H1 (cell line): ENCODE results near the gene NEMF. TPM values are rescaled to one million over a fixed set of nuclear protein-coding genes. Genes with fewer than 3 reads are reported as not detected.

Source experiments
- CTCF ChIA-PET: fragments of 300-600 bp; sonication (Branson Sonifier 250); formaldehyde crosslinking; loops from one replicate; lab custom pipeline; 2021; ENCODE audit not compliant: partially characterized antibody; lab: Charles Lee
- POLR2A ChIA-PET: fragments of 300-600 bp; sonication (Branson Sonifier 250); formaldehyde crosslinking; loops from one replicate; lab custom pipeline; 2021; ENCODE audit warnings: inconsistent platforms; ENCODE audit not compliant: partially characterized antibody; lab: Charles Lee
- DNase-seq, 2 experiments: peaks; one replicate each; pipeline versions ENCODE4 v3.0.0 to v3.0.0-alpha.2; 2010 to 2022; ENCODE audit warnings: low spot score in 2 of 2, low read depth in 1 of 2, mixed read lengths in 1 of 2
- FAIRE-seq: peaks from 2 replicates; lab custom pipeline; 2011; peaks lifted over from hg19 to GRCh38; lab: Jason Lieb, UNC
- H2AFZ ChIP-seq: 2 replicates; pipeline ENCODE4 v1.8.1; 2012; ENCODE audit warnings: low read length, inconsistent platforms
- H2AK5ac ChIP-seq: 2 replicates; pipeline ENCODE4 v1.6.1; 2013; ENCODE audit warnings: low read depth, low read length
- H2BK120ac ChIP-seq: replicated peaks from 2 replicates; pipeline ENCODE3; 2013; ENCODE audit warnings: low read depth, low read length, inconsistent platforms
- H2BK12ac ChIP-seq: 2 replicates; pipeline ENCODE4 v1.6.1; 2013; ENCODE audit warnings: low read depth, low read length
- H2BK15ac ChIP-seq: 2 replicates; pipeline ENCODE4 v1.6.1; 2013; ENCODE audit warnings: low read length
- H2BK20ac ChIP-seq: 2 replicates; pipeline ENCODE4 v1.6.1; 2013; ENCODE audit warnings: low read length
- H2BK5ac ChIP-seq: 2 replicates; pipeline ENCODE4 v1.6.1; 2013; ENCODE audit warnings: low read depth, low read length
- H3K14ac ChIP-seq: 2 replicates; pipeline ENCODE4 v1.6.1; 2013; ENCODE audit warnings: inconsistent platforms; ENCODE audit not compliant: insufficient read length
- H3K18ac ChIP-seq: 2 replicates; pipeline ENCODE4 v1.6.1; 2013; ENCODE audit warnings: low read length; ENCODE audit errors: extremely low read depth
- H3K23ac ChIP-seq: 2 replicates; pipeline ENCODE4 v1.6.1; 2013; ENCODE audit warnings: inconsistent platforms; ENCODE audit not compliant: insufficient read length
- H3K23me2 ChIP-seq: 2 replicates; pipeline ENCODE4 v1.6.1; 2013; ENCODE audit warnings: low read depth, low read length
- H3K27ac ChIP-seq: 2 replicates; pipeline ENCODE4 v1.6.1; 2011; ENCODE audit warnings: low read depth, low read length, inconsistent platforms
- H3K27me3 ChIP-seq, 4 experiments: replicated peaks in 1 of 4; 1 replicate in 1 of 4; 2 replicates in 3 of 4; pipeline versions ENCODE4 v1.6.1 to v1.8.1; 2011 to 2013; ENCODE audit warnings: low read length in 3 of 4, mild to moderate bottlenecking in 3 of 4, inconsistent platforms in 2 of 4, mixed read lengths in 2 of 4, moderate library complexity in 1 of 4; ENCODE audit not compliant: control insufficient read depth in 3 of 4, insufficient read depth in 3 of 4; ENCODE audit errors: extremely low read depth in 1 of 4
- H3K36me3 ChIP-seq, 4 experiments: 2 replicates each; pipeline versions ENCODE4 v1.6.1 to v1.8.1; 2011 to 2013; ENCODE audit warnings: mild to moderate bottlenecking in 4 of 4, low read length in 3 of 4, moderate library complexity in 2 of 4, control low read depth in 1 of 4, inconsistent platforms in 1 of 4; ENCODE audit not compliant: insufficient read depth in 4 of 4, control insufficient read depth in 2 of 4
- H3K4ac ChIP-seq: replicated peaks from 2 replicates; pipeline ENCODE3; 2013; ENCODE audit warnings: low read length, low read depth, mixed read lengths, inconsistent platforms; ENCODE audit not compliant: insufficient read length
- H3K4me1 ChIP-seq, 4 experiments: replicated peaks in 1 of 4; 1 replicate in 1 of 4; 2 replicates in 3 of 4; pipeline versions ENCODE4 v1.6.1 to v1.8.1; 2011 to 2013; ENCODE audit warnings: low read length in 3 of 4, inconsistent platforms in 2 of 4, mixed read lengths in 1 of 4; ENCODE audit not compliant: insufficient read depth in 4 of 4, control insufficient read depth in 3 of 4
- H3K4me2 ChIP-seq, 2 experiments: 2 replicates each; pipeline versions ENCODE4 v1.6.1 to v1.8.1; 2011 to 2013; ENCODE audit warnings: low read depth in 2 of 2, low read length in 2 of 2, control low read depth in 1 of 2, inconsistent platforms in 1 of 2, mild to moderate bottlenecking in 1 of 2; ENCODE audit not compliant: insufficient read depth in 1 of 2
- H3K4me3 ChIP-seq, 4 experiments: fragments of 200-600, 300-600 bp in 1 of 4; sonication (generic), shearing (Covaris generic), sonication (Bioruptor Twin) in 1 of 4; 2 replicates each; pipeline versions ENCODE4 v1.5.1 to v1.8.1; 2011 to 2016; ENCODE audit warnings: low read length in 4 of 4, low read depth in 3 of 4, control low read depth in 2 of 4, inconsistent platforms in 2 of 4, mild to moderate bottlenecking in 2 of 4, mixed read lengths in 1 of 4, moderate library complexity in 1 of 4; ENCODE audit not compliant: insufficient read depth in 2 of 4; ENCODE audit errors: extremely low read depth in 1 of 4
- H3K56ac ChIP-seq: replicated peaks from 2 replicates; pipeline ENCODE3; 2013; ENCODE audit warnings: low read depth, mild to moderate bottlenecking, mixed read lengths, low read length, inconsistent platforms; ENCODE audit not compliant: insufficient read length
- H3K79me1 ChIP-seq: 2 replicates; pipeline ENCODE4 v1.6.1; 2013; ENCODE audit warnings: low read depth, low read length, control low read depth
- H3K79me2 ChIP-seq, 2 experiments: 2 replicates each; pipeline versions ENCODE4 v1.6.1 to v1.8.1; 2012 to 2013; ENCODE audit warnings: low read length in 2 of 2, mild to moderate bottlenecking in 2 of 2, inconsistent platforms in 1 of 2; ENCODE audit not compliant: insufficient read depth in 2 of 2, control insufficient read depth in 1 of 2
- H3K9ac ChIP-seq, 4 experiments: replicated peaks in 1 of 4; 1 replicate in 1 of 4; 2 replicates in 3 of 4; pipeline versions ENCODE4 v1.6.1 to v1.8.1; 2011 to 2013; ENCODE audit warnings: low read depth in 3 of 4, low read length in 3 of 4, control low read depth in 2 of 4, mild to moderate bottlenecking in 2 of 4, moderate library complexity in 2 of 4, inconsistent platforms in 1 of 4; ENCODE audit errors: extremely low read depth in 1 of 4
- H3K9me3 ChIP-seq, 2 experiments: 2 replicates each; pipeline versions ENCODE4 v1.6.1 to v1.8.1; 2012 to 2013; ENCODE audit warnings: mild to moderate bottlenecking in 2 of 2, moderate library complexity in 2 of 2, control low read depth in 1 of 2, inconsistent platforms in 1 of 2, low read depth in 1 of 2, low read length in 1 of 2, mixed read lengths in 1 of 2; ENCODE audit not compliant: insufficient read depth in 2 of 2
- H4K20me1 ChIP-seq, 2 experiments: replicated peaks in 1 of 2; 2 replicates each; pipeline versions ENCODE3 to v1.8.1; 2011 to 2013; ENCODE audit warnings: inconsistent platforms in 2 of 2, low read length in 2 of 2, mild to moderate bottlenecking in 1 of 2; ENCODE audit not compliant: insufficient read depth in 2 of 2, control insufficient read depth in 1 of 2
- H4K5ac ChIP-seq: 2 replicates; pipeline ENCODE4 v1.6.1; 2013; ENCODE audit warnings: low read length, low read depth, mixed read lengths, inconsistent platforms; ENCODE audit not compliant: insufficient read length
- H4K8ac ChIP-seq: 2 replicates; pipeline ENCODE4 v1.8.0; 2013; ENCODE audit warnings: mild to moderate bottlenecking, moderate library complexity, low read length, inconsistent platforms; ENCODE audit not compliant: insufficient read depth; ENCODE audit errors: extremely low read depth
- H4K91ac ChIP-seq: replicated peaks from 2 replicates; pipeline ENCODE3; 2013; ENCODE audit warnings: low read length, mixed read lengths, inconsistent platforms; ENCODE audit not compliant: insufficient read length
- JUN ChIP-seq: IDR thresholded peaks from 2 replicates; pipeline ENCODE4 v1.6.1; 2011; ENCODE audit warnings: low read depth, mild to moderate bottlenecking, improper control_type of control experiment, low read length
- JUND ChIP-seq: IDR thresholded peaks from 2 replicates; pipeline ENCODE4 v1.6.1; 2011; ENCODE audit warnings: mild to moderate bottlenecking, improper control_type of control experiment, low read length
- PHF8 ChIP-seq: fragments of 200-600 bp; sonication (generic); conservative IDR thresholded peaks from 2 replicates; pipeline ENCODE4 v1.7.1; 2012; ENCODE audit warnings: low read depth, mild to moderate bottlenecking, inconsistent platforms, low read length, moderate library complexity
- POU5F1 ChIP-seq: IDR thresholded peaks from 2 replicates; pipeline ENCODE4 v1.6.1; 2011; ENCODE audit warnings: low read depth, mild to moderate bottlenecking, low read length, moderate library complexity
- SP1 ChIP-seq: IDR thresholded peaks from 2 replicates; pipeline ENCODE4 v1.6.1; 2011; ENCODE audit warnings: low read depth, low read length
- TBP ChIP-seq: IDR thresholded peaks from 2 replicates; pipeline ENCODE4 v1.6.1; 2011; ENCODE audit warnings: low read depth, low read length, improper control_type of control experiment
- TCF12 ChIP-seq: IDR thresholded peaks from 2 replicates; pipeline ENCODE4 v1.6.1; 2011; ENCODE audit warnings: low read depth, mild to moderate bottlenecking, low read length
- YY1 ChIP-seq: IDR thresholded peaks from 2 replicates; pipeline ENCODE4 v1.6.1; 2011; ENCODE audit warnings: low read depth, mild to moderate bottlenecking, low read length
- WGBS, 2 experiments: shearing (Covaris generic) in 1 of 2; methylation state at CpG; one replicate each; pipeline versions ENCODE4 v1.1.6 to v1.1.7; 2013 to 2015; ENCODE audit warnings: low lambda C conversion rate in 2 of 2, mixed read lengths in 2 of 2, inconsistent platforms in 1 of 2, low coverage in 1 of 2, missing lambda C conversion rate in 1 of 2; ENCODE audit not compliant: insufficient replicate concordance in 2 of 2, insufficient coverage in 1 of 2, insufficient read length in 1 of 2; ENCODE audit errors: extremely low coverage in 1 of 2, missing lambda C conversion rate in 1 of 2; 5-methylcytosine and 5-hydroxymethylcytosine counted together
- polyA plus RNA-seq, 7 experiments: library from polyadenylated mRNA; depleted of rRNA in 3 of 7; stranded (reverse) in 5 of 7; unstranded in 2 of 7; fragments of >200 nt in 5 of 7; fragments of 200-250 nt in 2 of 7; gene quantifications; 1 replicate in 5 of 7; 2 replicates in 1 of 7; 4 replicates in 1 of 7; pipeline versions ENCODE4 v1.2.1 to v1.2.3, GENCODE V29; 2011 to 2013; ENCODE audit warnings: missing spikeins in 2 of 7, mixed read lengths in 2 of 7
- total RNA-seq: library from RNA; stranded (reverse); fragmentation: NEBNext Ultra II Directional; extraction: Animal tissue kit (Norgen Biotek cat#: 25700); gene quantifications from 2 replicates; pipeline ENCODE4 v1.2.1, GENCODE V29; 2021

NEMF gene
- total and polyA plus RNA-seq, 2 of the 8 experiments (the other 6 are each of a cell fraction or from before 2014, with no cell fraction given) = 8.3 to 45.5 TPM

GRCh38 chr14:49761839-49762551 is 90.6 kb downstream of the NEMF start:
- H3K23me2 ChIP-seq = 0 out of 2 replicates have a peak, but pooled peaks cover 1% of the 10 kb centered on the region
- no peak overlapping the region for H3K27ac ChIP-seq
- H3K18ac ChIP-seq = no peak overlapping the region
- TF ChIP-seq SP1 (no peak), TBP (no peak), PHF8 (no peak), YY1 (no peak), POU5F1 (no peak), JUND (no peak), TCF12 (no peak), JUN (no peak)

More at GRCh38 chr14:49761839-49762551, 90.6 kb downstream of the NEMF start:
- Histone ChIP-seq H2BK5ac (no peak overlapping the region), H3K27me3 (no peaks in the 10 kb centered on the region), H3K79me2 (no peaks in the 10 kb centered on the region), H3K4me2 (no peak overlapping the region), H4K20me1 (no peaks in the 10 kb centered on the region), H2BK12ac (no peak overlapping the region), H3K23ac (no peak overlapping the region), H4K91ac (no peak overlapping the region), H3K56ac (no peak overlapping the region), H4K8ac (no peak overlapping the region), H2BK15ac (no peak overlapping the region), H3K9me3 (no peaks in the 10 kb centered on the region), H4K5ac (no peak overlapping the region), H2AK5ac (no peak overlapping the region), H3K36me3 (no peaks in the 10 kb centered on the region), H2BK120ac (no peak overlapping the region), H2AFZ (0 out of 2 replicates have a peak overlapping the region, but pooled peaks have one; percentile 42), H3K4ac (no peak overlapping the region), H3K4me1 (peaks cover 0 to 3% (median 1%) of the 10 kb centered on the region in 4 experiments; a peak in 3 of 7 replicates), H3K14ac (no peak overlapping the region), H3K9ac (no peak overlapping the region), H3K4me3 (no peak overlapping the region), H3K79me1 (no peaks in the 10 kb centered on the region), H2BK20ac (no peak overlapping the region)
- ChIA-PET POLR2A (interaction anchor here (1.2 kb wide), 1 partner anchor 11 kb away, joined by 5 read pairs; no protein-coding TSS in a partner anchor), CTCF (no interaction called here)
- FAIRE-seq = no peak
- DNase-seq = no peak
- 87% methylated on average over 6 of the region's 6 CpGs; no CpG with 5 or more reads in 1 of the 2 experiments for WGBS, 2 experiments
